Measurements from ENCODE around the gene WDHD1. TPM values are rescaled to one million over a fixed set of nuclear protein-coding genes. Genes with fewer than 3 reads are reported as not detected.
A peak's percentile ranks its signal among the peaks of the same experiment; 100 is the strongest.
"Not testable (repeated sequence)": the region's sequence is repeated elsewhere in the genome, so short reads cannot be mapped to it uniquely, and the experiment has no call there.

Gene WDHD1
- total RNA-seq, 1 donor from 2014 or later = 15.0 TPM

GRCh38 chr14:55031190-55031589 lies 4.3 kb upstream of the WDHD1 start:
- no peak overlapping the region for H3K27ac Mint-ChIP-seq (ENCODE audit: unreplicated experiment)
- DNase-seq (ENCODE audit: low spot score) = no peak
- no peak for TF ChIP-seq CTCF (IDR thresholded peaks at IDR 0.05; ENCODE audit: unreplicated experiment)
- H3K9me3 Mint-ChIP-seq (ENCODE audit: unreplicated experiment) = no peaks in the 10 kb centered on the region
- peaks cover 5% of the 10 kb centered on the region for H3K36me3 Mint-ChIP-seq (ENCODE audit: low read depth, unreplicated experiment)
- H3K4me3 Mint-ChIP-seq (ENCODE audit: unreplicated experiment) = no peak overlapping the region
- peaks cover 31% of the 10 kb centered on the region for H3K4me1 Mint-ChIP-seq (ENCODE audit: unreplicated experiment)
- H3K27me3 Mint-ChIP-seq (ENCODE audit: unreplicated experiment) = no peaks in the 10 kb centered on the region

- Mint-ChIP-seq H3K36me3 (ENCODE audit: low read depth, unreplicated experiment) (no peaks in the 10 kb centered on the region), H3K27ac (ENCODE audit: unreplicated experiment) (peak overlapping the region; percentile 91), H3K4me1 (ENCODE audit: unreplicated experiment) (peaks cover 45% of the 10 kb centered on the region), H3K4me3 (ENCODE audit: unreplicated experiment) (peak overlapping the region; percentile 90), H3K9me3 (ENCODE audit: unreplicated experiment) (no peaks in the 10 kb centered on the region), H3K27me3 (ENCODE audit: unreplicated experiment) (no peaks in the 10 kb centered on the region)
- DNase-seq (ENCODE audit: low spot score) = no peak
- no peak for TF ChIP-seq CTCF (IDR thresholded peaks at IDR 0.05; ENCODE audit: unreplicated experiment)
Observed at GRCh38 chr14:55028476-55028875, 1.6 kb upstream of the WDHD1 start.

GRCh38 chr14:55028066-55028465 lies 1.2 kb upstream of the WDHD1 start:
- DNase-seq (ENCODE audit: low spot score) = no peak
- H3K9me3 Mint-ChIP-seq (ENCODE audit: unreplicated experiment) = no peaks in the 10 kb centered on the region
- no peaks in the 10 kb centered on the region for H3K27me3 Mint-ChIP-seq (ENCODE audit: unreplicated experiment)
- peaks cover 45% of the 10 kb centered on the region for H3K4me1 Mint-ChIP-seq (ENCODE audit: unreplicated experiment)
- no peak for TF ChIP-seq CTCF (IDR thresholded peaks at IDR 0.05; ENCODE audit: unreplicated experiment)
- no peaks in the 10 kb centered on the region for H3K36me3 Mint-ChIP-seq (ENCODE audit: low read depth, unreplicated experiment)
- H3K4me3 Mint-ChIP-seq (ENCODE audit: unreplicated experiment) = peak overlapping the region; percentile 90
- peak overlapping the region; percentile 91 for H3K27ac Mint-ChIP-seq (ENCODE audit: unreplicated experiment)

- peak overlapping the region; percentile 91 for H3K27ac Mint-ChIP-seq (ENCODE audit: unreplicated experiment)
- no peaks in the 10 kb centered on the region for H3K36me3 Mint-ChIP-seq (ENCODE audit: low read depth, unreplicated experiment)
- no peak for DNase-seq (ENCODE audit: low spot score)
- H3K4me3 Mint-ChIP-seq (ENCODE audit: unreplicated experiment) = peak overlapping the region; percentile 90
- no peaks in the 10 kb centered on the region for H3K27me3 Mint-ChIP-seq (ENCODE audit: unreplicated experiment)
- H3K4me1 Mint-ChIP-seq (ENCODE audit: unreplicated experiment) = peaks cover 44% of the 10 kb centered on the region
- H3K9me3 Mint-ChIP-seq (ENCODE audit: unreplicated experiment) = no peaks in the 10 kb centered on the region
- TF ChIP-seq CTCF (IDR thresholded peaks at IDR 0.05; ENCODE audit: unreplicated experiment) = no peak
Observed at GRCh38 chr14:55026441-55026792, 482 bp downstream of the WDHD1 start.

GRCh38 chr14:55025948-55026347 lies 951 bp downstream of the WDHD1 start:
- Mint-ChIP-seq H3K4me1 (ENCODE audit: unreplicated experiment) (peaks cover 39% of the 10 kb centered on the region), H3K36me3 (ENCODE audit: low read depth, unreplicated experiment) (no peaks in the 10 kb centered on the region), H3K27ac (ENCODE audit: unreplicated experiment) (peak overlapping the region; percentile 91), H3K4me3 (ENCODE audit: unreplicated experiment) (peak overlapping the region; percentile 90), H3K27me3 (ENCODE audit: unreplicated experiment) (no peaks in the 10 kb centered on the region), H3K9me3 (ENCODE audit: unreplicated experiment) (no peaks in the 10 kb centered on the region)
- DNase-seq (ENCODE audit: low spot score) = no peak
- no peak for TF ChIP-seq CTCF (IDR thresholded peaks at IDR 0.05; ENCODE audit: unreplicated experiment)

GRCh38 chr14:55024365-55024764 lies 2.5 kb downstream of the WDHD1 start:
- H3K4me3 Mint-ChIP-seq (ENCODE audit: unreplicated experiment); H3K36me3 Mint-ChIP-seq (ENCODE audit: low read depth, unreplicated experiment); H3K9me3 Mint-ChIP-seq (ENCODE audit: unreplicated experiment); H3K27me3 Mint-ChIP-seq (ENCODE audit: unreplicated experiment); DNase-seq (ENCODE audit: low spot score): not testable (repeated sequence)
- Mint-ChIP-seq H3K4me1 (ENCODE audit: unreplicated experiment) (peaks cover 31% of the 10 kb centered on the region), H3K27ac (ENCODE audit: unreplicated experiment) (peak overlapping the region; percentile 38)

Data from endothelial cell (in vitro differentiated cells).